ENCODE results near the gene ANGPTL4. TPM values are rescaled to one million over a fixed set of nuclear protein-coding genes. Genes with fewer than 3 reads are reported as not detected.
A peak's percentile ranks its signal among the peaks of the same experiment; 100 is the strongest.

ANGPTL4 gene
- total and polyA plus RNA-seq, 9 of the 15 experiments (the other 6 are each of a cell fraction or from before 2014, with no cell fraction given) = 0.05 to 0.77 (median 0.22) TPM; not detected in 4

DNA sequence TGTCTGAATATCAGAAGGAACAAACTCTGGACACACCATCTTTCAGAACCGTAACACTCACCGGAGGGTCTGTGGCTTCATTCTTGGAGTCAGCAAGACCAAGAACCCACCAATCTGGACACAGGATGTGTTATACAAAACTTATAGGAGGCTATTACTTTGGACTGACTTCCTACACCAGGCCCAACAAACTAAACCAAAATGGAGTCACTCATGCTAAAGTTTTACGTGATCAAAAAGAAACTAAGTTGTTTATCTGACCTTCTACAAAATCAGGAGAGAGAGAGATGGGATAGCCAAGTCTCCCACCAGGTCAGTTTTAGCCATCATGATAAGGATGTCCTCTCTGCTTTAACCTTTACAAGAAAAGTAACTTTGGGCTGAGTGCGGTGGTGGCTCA is 23.0 kb downstream of the ANGPTL4 start (continued):
- TF ChIP-seq PHB2 (IDR thresholded peaks at IDR 0.05; ENCODE audit: low read depth) (no peak), MCM7 (IDR thresholded peaks at IDR 0.05) (no peak), NFE2L1 (tag; IDR thresholded peaks at IDR 0.05; ENCODE audit: borderline replicate concordance, low read depth) (peak; percentile 25; the same call in 1 of the 2 replicates), ZHX1 (conservative IDR thresholded peaks at IDR 0.05; ENCODE audit: low read length) (no peak), ZNF766 (CRISPR knock-in tag; conservative IDR thresholded peaks at IDR 0.05) (peak; percentile 39; the same call in 1 of the 2 replicates), MAFF (IDR thresholded peaks at IDR 0.05; ENCODE audit: low read length) (no peak), HEY1 (CRISPR knock-in tag; IDR thresholded peaks at IDR 0.05; ENCODE audit: borderline replicate concordance) (no peak), ZNF347 (CRISPR knock-in tag; IDR thresholded peaks at IDR 0.05; ENCODE audit: low read depth) (no peak), ZBTB9 (CRISPR knock-in tag; IDR thresholded peaks at IDR 0.05) (peak; percentile 63; the same call in 1 of the 2 replicates), SIX5 (IDR thresholded peaks at IDR 0.05; ENCODE audit: borderline replicate concordance in 1 of 2, insufficient read depth in 1 of 2, low read depth in 1 of 2, low read length in 2 of 2) (no peak), SETDB1 (IDR thresholded peaks at IDR 0.05; ENCODE audit: low read length) (no peak), SIRT6 (IDR thresholded peaks at IDR 0.05; ENCODE audit: low read depth, low read length) (no peak), ZNF583 (CRISPR knock-in tag; IDR thresholded peaks at IDR 0.05) (peak; percentile 72; the same call in 1 of the 2 replicates), SLC30A9 (CRISPR knock-in tag; IDR thresholded peaks at IDR 0.05) (no peak), EHMT2 (IDR thresholded peaks at IDR 0.05) (no peak), POLR2H (tag; IDR thresholded peaks at IDR 0.05; ENCODE audit: low read depth) (no peak), GABPA (tag; conservative IDR thresholded peaks at IDR 0.05; ENCODE audit: low read depth) (no peak), MAX (CRISPR knock-in tag; IDR thresholded peaks at IDR 0.05) (no peak), GTF2E2 (tag; IDR thresholded peaks at IDR 0.05) (no peak), SMAD2 (IDR thresholded peaks at IDR 0.05; ENCODE audit: low read depth, low read length) (no peak), TEAD1 (CRISPR knock-in tag; IDR thresholded peaks at IDR 0.05) (peak in 1 of 2 experiments; percentile 64; a peak in 1 of 4 replicates), DPF2 (IDR thresholded peaks at IDR 0.05) (no peak)
- TF ChIP-seq, protein P1, sequence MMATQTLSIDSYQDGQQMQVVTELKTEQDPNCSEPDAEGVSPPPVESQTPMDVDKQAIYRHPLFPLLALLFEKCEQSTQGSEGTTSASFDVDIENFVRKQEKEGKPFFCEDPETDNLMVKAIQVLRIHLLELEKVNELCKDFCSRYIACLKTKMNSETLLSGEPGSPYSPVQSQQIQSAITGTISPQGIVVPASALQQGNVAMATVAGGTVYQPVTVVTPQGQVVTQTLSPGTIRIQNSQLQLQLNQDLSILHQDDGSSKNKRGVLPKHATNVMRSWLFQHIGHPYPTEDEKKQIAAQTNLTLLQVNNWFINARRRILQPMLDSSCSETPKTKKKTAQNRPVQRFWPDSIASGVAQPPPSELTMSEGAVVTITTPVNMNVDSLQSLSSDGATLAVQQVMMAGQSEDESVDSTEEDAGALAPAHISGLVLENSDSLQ (IDR thresholded peaks at IDR 0.05) = no peak
